SK-N-SH (cell line): ENCODE measurements around the gene WDR75. TPM values are rescaled to one million over a fixed set of nuclear protein-coding genes. Genes with fewer than 3 reads are reported as not detected.

Experiments
- CTCF ChIA-PET: fragments of 300-600, 350-600 bp; formaldehyde crosslinking; extraction: SDS; loops from one replicate; lab custom pipeline; 2021; lab: Yijun Ruan, JAX
- POLR2A ChIA-PET: fragments of 350-600 bp; sonication (Branson Sonifier 250); formaldehyde crosslinking; extraction: SDS; loops from one replicate; lab custom pipeline; 2020; ENCODE audit warnings: antibody characterized with exemption, inconsistent platforms; lab: Yijun Ruan, JAX
- DNase-seq: peaks from one replicate; pipeline ENCODE4 v3.0.0; 2012
- H2AFZ ChIP-seq: fragments of 200-600 bp; sonication (generic); 2 replicates; pipeline ENCODE4 v1.8.1; 2016; ENCODE audit warnings: antibody characterized with exemption, mild to moderate bottlenecking, low read depth
- H3F3A ChIP-seq: fragments of 200-600 bp; sonication (generic); replicated peaks from 2 replicates; pipeline ENCODE3; 2016; ENCODE audit warnings: antibody characterized with exemption, mild to moderate bottlenecking; ENCODE audit not compliant: insufficient read depth
- H3K27ac ChIP-seq, 2 experiments: fragments of 200-500 bp in 1 of 2; fragments of 200-600 bp in 1 of 2; sonication (Bioruptor generic) in 1 of 2; sonication (generic), shearing (Covaris generic) in 1 of 2; 2 replicates each; pipeline versions ENCODE4 v1.5.1 to v1.6.1; 2014 to 2016; ENCODE audit warnings: low read depth in 2 of 2, inconsistent platforms in 1 of 2, low read length in 1 of 2, mild to moderate bottlenecking in 1 of 2, mixed read lengths in 1 of 2
- H3K27me3 ChIP-seq: fragments of 200-600 bp; sonication (generic), shearing (Covaris generic); 2 replicates; pipeline ENCODE4 v1.6.1; 2016; ENCODE audit warnings: mixed run types; ENCODE audit not compliant: insufficient read depth
- H3K36me3 ChIP-seq, 2 experiments: fragments of 200-500 bp in 1 of 2; fragments of 200-600 bp in 1 of 2; sonication (Bioruptor generic) in 1 of 2; sonication (generic) in 1 of 2; replicated peaks in 1 of 2; 2 replicates each; pipeline versions ENCODE3 to v1.5.1; 2014 to 2016; ENCODE audit warnings: low read length in 1 of 2, mild to moderate bottlenecking in 1 of 2; ENCODE audit not compliant: insufficient read depth in 2 of 2, control insufficient read depth in 1 of 2
- H3K4me1 ChIP-seq, 2 experiments: fragments of 200-500 bp in 1 of 2; fragments of 200-600 bp in 1 of 2; sonication (Bioruptor generic) in 1 of 2; sonication (generic), shearing (Covaris generic) in 1 of 2; 2 replicates each; pipeline versions ENCODE4 v1.5.1 to v1.6.1; 2014 to 2016; ENCODE audit warnings: low read depth in 1 of 2, low read length in 1 of 2, mixed run types in 1 of 2; ENCODE audit not compliant: insufficient read depth in 2 of 2, control insufficient read depth in 1 of 2
- H3K4me2 ChIP-seq: fragments of 200-600 bp; sonication (generic), shearing (Covaris generic); 2 replicates; pipeline ENCODE4 v1.6.1; 2017; ENCODE audit warnings: mixed run types
- H3K4me3 ChIP-seq, 2 experiments: fragments of 200-500 bp in 1 of 2; fragments of 200-600 bp in 1 of 2; sonication (Bioruptor generic) in 1 of 2; sonication (generic), shearing (Covaris generic) in 1 of 2; 2 replicates each; pipeline versions ENCODE4 v1.5.1 to v1.8.1; 2014 to 2016; ENCODE audit warnings: low read depth in 2 of 2, inconsistent platforms in 1 of 2, low read length in 1 of 2, mild to moderate bottlenecking in 1 of 2, mixed read lengths in 1 of 2, moderate library complexity in 1 of 2
- H3K79me2 ChIP-seq: fragments of 200-600 bp; sonication (generic); 2 replicates; pipeline ENCODE4 v1.8.1; 2017; ENCODE audit warnings: mild to moderate bottlenecking; ENCODE audit not compliant: insufficient read depth
- H3K9ac ChIP-seq: fragments of 200-600 bp; sonication (generic); 2 replicates; pipeline ENCODE4 v1.6.1; 2017; ENCODE audit warnings: mixed run types
- H3K9me2 ChIP-seq: fragments of 200-600 bp; sonication (generic); 2 replicates; pipeline ENCODE4 v1.6.1; 2017; ENCODE audit warnings: mixed run types
- H3K9me3 ChIP-seq: fragments of 200-600 bp; sonication (generic); 2 replicates; pipeline ENCODE4 v1.6.1; 2017; ENCODE audit warnings: mixed run types, mild to moderate bottlenecking, moderate library complexity
- H4K20me1 ChIP-seq: fragments of 200-600 bp; sonication (generic); 2 replicates; pipeline ENCODE4 v1.6.1; 2017; ENCODE audit warnings: mild to moderate bottlenecking, mixed run types; ENCODE audit not compliant: insufficient read depth
- ELF1 ChIP-seq: IDR thresholded peaks from 2 replicates; pipeline ENCODE4 v1.4.0; 2012
- MEF2A ChIP-seq: IDR thresholded peaks from 2 replicates; pipeline ENCODE4 v1.4.0; 2012; ENCODE audit warnings: low read depth, borderline replicate concordance
- MXI1 ChIP-seq: IDR thresholded peaks from 2 replicates; pipeline ENCODE4 v1.6.1; 2012; ENCODE audit warnings: mild to moderate bottlenecking, low read depth, low read length, improper control_type of control experiment
- NRF1 ChIP-seq: IDR thresholded peaks from 2 replicates; pipeline ENCODE4 v1.6.1; 2012; ENCODE audit warnings: low read depth, mild to moderate bottlenecking, low read length
- POLR2AphosphoS5 ChIP-seq: IDR thresholded peaks from 2 replicates; pipeline ENCODE4 v1.6.1; 2012; ENCODE audit warnings: low read depth, low read length
- RAD21 ChIP-seq: IDR thresholded peaks from 2 replicates; pipeline ENCODE4 v1.6.1; 2012; ENCODE audit warnings: mild to moderate bottlenecking, low read length
- SIN3A ChIP-seq: IDR thresholded peaks from 2 replicates; pipeline ENCODE4 v1.6.1; 2012; ENCODE audit warnings: low read depth, mild to moderate bottlenecking, low read length, moderate library complexity, borderline replicate concordance
- TAF1 ChIP-seq: IDR thresholded peaks from 2 replicates; pipeline ENCODE4 v1.6.1; 2012; ENCODE audit warnings: low read depth, mild to moderate bottlenecking, low read length, moderate library complexity, borderline replicate concordance
- TCF12 ChIP-seq: IDR thresholded peaks from 2 replicates; pipeline ENCODE4 v1.4.0; 2012
- WGBS: methylation state at CpG from one replicate; pipeline ENCODE4 v1.1.6; 2017; ENCODE audit warnings: low lambda C conversion rate; 5-methylcytosine and 5-hydroxymethylcytosine counted together
- polyA plus RNA-seq, 3 experiments: library from polyadenylated mRNA; depleted of rRNA; stranded (reverse); fragments of >200 nt; gene quantifications; 2 replicates each; pipeline ENCODE4 v1.2.3, GENCODE V29; 2012
- TF ChIP-seq, protein P1 (sequence below): IDR thresholded peaks from 2 replicates; pipeline ENCODE4 v1.4.0; 2012; ENCODE audit warnings: low read depth, borderline replicate concordance
- TF ChIP-seq, protein P2 (sequence below): IDR thresholded peaks from 2 replicates; pipeline ENCODE4; 2012
- TF ChIP-seq, protein P3 (sequence below): fragments of 150-350 bp; IDR thresholded peaks from 2 replicates; pipeline ENCODE4 v1.6.1; 2017; ENCODE audit warnings: antibody characterized with exemption, low read length, low read depth, borderline replicate concordance
- TF ChIP-seq, protein P4 (sequence below): fragments of 150-350 bp; IDR thresholded peaks from 2 replicates; pipeline ENCODE4 v1.6.1; 2016; ENCODE audit warnings: mild to moderate bottlenecking, low read depth, low read length

The WDR75 gene
- polyA plus RNA-seq, 1 of the 3 experiments (the other 2 are of a cell fraction): 25.6 TPM

DNA sequence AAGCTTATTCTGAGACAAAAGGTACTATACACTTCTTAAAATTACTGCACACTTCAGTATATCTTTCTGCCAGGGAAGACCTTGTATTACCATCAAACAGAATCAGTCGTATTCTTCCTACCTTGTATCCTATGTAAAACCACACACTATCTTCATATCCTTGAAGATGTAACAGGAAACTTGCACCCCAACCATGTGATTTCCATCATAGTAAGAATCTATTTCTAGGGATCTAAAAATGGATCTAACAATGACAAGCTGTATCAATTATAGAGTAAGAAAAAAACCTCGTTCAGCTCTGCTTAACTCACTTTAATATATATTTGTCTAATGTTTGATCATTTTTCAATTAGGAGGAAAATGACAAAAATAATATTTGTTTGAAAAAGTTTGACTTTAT, 60.2 kb downstream of the WDR75 start (continued):
- TF ChIP-seq, protein P1, sequence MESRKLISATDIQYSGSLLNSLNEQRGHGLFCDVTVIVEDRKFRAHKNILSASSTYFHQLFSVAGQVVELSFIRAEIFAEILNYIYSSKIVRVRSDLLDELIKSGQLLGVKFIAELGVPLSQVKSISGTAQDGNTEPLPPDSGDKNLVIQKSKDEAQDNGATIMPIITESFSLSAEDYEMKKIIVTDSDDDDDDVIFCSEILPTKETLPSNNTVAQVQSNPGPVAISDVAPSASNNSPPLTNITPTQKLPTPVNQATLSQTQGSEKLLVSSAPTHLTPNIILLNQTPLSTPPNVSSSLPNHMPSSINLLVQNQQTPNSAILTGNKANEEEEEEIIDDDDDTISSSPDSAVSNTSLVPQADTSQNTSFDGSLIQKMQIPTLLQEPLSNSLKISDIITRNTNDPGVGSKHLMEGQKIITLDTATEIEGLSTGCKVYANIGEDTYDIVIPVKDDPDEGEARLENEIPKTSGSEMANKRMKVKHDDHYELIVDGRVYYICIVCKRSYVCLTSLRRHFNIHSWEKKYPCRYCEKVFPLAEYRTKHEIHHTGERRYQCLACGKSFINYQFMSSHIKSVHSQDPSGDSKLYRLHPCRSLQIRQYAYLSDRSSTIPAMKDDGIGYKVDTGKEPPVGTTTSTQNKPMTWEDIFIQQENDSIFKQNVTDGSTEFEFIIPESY: no peak
- TF ChIP-seq, protein P2, sequence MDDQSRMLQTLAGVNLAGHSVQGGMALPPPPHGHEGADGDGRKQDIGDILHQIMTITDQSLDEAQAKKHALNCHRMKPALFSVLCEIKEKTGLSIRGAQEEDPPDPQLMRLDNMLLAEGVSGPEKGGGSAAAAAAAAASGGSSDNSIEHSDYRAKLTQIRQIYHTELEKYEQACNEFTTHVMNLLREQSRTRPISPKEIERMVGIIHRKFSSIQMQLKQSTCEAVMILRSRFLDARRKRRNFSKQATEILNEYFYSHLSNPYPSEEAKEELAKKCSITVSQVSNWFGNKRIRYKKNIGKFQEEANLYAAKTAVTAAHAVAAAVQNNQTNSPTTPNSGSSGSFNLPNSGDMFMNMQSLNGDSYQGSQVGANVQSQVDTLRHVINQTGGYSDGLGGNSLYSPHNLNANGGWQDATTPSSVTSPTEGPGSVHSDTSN: no peak
- no peak for TF ChIP-seq NRF1
- no peak for TF ChIP-seq RAD21
- TF ChIP-seq TCF12: no peak
- no peak for TF ChIP-seq MXI1
- no peak for TF ChIP-seq SIN3A
- no peak for TF ChIP-seq POLR2AphosphoS5

DNA sequence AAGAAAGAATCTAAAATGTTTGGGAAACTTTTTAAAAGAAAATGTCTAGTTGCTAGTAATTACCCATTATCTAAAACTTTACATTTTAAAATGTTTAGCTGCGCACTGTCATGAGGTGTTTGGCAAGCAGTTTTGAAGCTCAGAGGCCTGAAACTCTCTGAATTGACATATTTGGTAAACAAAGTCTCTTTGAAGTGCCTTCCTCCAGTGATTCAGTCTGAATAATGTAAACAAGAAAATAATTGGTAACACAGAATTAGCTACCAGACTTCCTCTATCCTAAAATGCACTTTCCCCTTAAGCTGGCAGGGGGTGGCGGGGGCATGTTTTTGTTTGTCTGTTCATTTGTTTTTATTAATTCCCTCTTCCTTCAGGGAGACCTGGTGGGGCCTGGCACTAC, 61.4 kb downstream of the WDR75 start:
- H3K4me1 ChIP-seq: no peaks in the 10 kb centered on the region
- TF ChIP-seq, protein P1: no peak
- no peak for TF ChIP-seq ELF1
- TF ChIP-seq MEF2A: no peak
- TF ChIP-seq, protein P3, sequence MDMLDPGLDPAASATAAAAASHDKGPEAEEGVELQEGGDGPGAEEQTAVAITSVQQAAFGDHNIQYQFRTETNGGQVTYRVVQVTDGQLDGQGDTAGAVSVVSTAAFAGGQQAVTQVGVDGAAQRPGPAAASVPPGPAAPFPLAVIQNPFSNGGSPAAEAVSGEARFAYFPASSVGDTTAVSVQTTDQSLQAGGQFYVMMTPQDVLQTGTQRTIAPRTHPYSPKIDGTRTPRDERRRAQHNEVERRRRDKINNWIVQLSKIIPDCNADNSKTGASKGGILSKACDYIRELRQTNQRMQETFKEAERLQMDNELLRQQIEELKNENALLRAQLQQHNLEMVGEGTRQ: no peak
- no peak for TF ChIP-seq TAF1
- TF ChIP-seq, protein P4, sequence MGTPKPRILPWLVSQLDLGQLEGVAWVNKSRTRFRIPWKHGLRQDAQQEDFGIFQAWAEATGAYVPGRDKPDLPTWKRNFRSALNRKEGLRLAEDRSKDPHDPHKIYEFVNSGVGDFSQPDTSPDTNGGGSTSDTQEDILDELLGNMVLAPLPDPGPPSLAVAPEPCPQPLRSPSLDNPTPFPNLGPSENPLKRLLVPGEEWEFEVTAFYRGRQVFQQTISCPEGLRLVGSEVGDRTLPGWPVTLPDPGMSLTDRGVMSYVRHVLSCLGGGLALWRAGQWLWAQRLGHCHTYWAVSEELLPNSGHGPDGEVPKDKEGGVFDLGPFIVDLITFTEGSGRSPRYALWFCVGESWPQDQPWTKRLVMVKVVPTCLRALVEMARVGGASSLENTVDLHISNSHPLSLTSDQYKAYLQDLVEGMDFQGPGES: no peak
- TF ChIP-seq, all 33 proteins: peak for 0
- no peak overlapping the region for H2AFZ ChIP-seq
- H3F3A ChIP-seq: no peaks in the 10 kb centered on the region
- H4K20me1 ChIP-seq: no peaks in the 10 kb centered on the region
- CTCF ChIA-PET: no interaction called here
- H3K4me2 ChIP-seq: no peak overlapping the region
- H3K9ac ChIP-seq: no peak overlapping the region
- H3K79me2 ChIP-seq: no peaks in the 10 kb centered on the region
- H3K9me2 ChIP-seq: no peaks in the 10 kb centered on the region
- H3K36me3 ChIP-seq: no peaks in the 10 kb centered on the region
- WGBS: 97% methylated on average over 2 of the region's 2 CpGs
- no peaks in the 10 kb centered on the region for H3K9me3 ChIP-seq
- no peaks in the 10 kb centered on the region for H3K27me3 ChIP-seq
- H3K4me3 ChIP-seq: no peak overlapping the region
- no peak overlapping the region for H3K27ac ChIP-seq
- POLR2A ChIA-PET: no interaction called here
- DNase-seq: no peak
